ENCODE data around the gene RND2. TPM values are rescaled to one million over a fixed set of nuclear protein-coding genes. Genes with fewer than 3 reads are reported as not detected.
"Not testable (repeated sequence)": the region's sequence is repeated elsewhere in the genome, so short reads cannot be mapped to it uniquely, and the experiment has no call there.

Gene RND2, protein sequence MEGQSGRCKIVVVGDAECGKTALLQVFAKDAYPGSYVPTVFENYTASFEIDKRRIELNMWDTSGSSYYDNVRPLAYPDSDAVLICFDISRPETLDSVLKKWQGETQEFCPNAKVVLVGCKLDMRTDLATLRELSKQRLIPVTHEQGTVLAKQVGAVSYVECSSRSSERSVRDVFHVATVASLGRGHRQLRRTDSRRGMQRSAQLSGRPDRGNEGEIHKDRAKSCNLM
- 1 to 10 TPM; 2.7 to 3.2 (median 2.8) TPM for total RNA-seq

DNA sequence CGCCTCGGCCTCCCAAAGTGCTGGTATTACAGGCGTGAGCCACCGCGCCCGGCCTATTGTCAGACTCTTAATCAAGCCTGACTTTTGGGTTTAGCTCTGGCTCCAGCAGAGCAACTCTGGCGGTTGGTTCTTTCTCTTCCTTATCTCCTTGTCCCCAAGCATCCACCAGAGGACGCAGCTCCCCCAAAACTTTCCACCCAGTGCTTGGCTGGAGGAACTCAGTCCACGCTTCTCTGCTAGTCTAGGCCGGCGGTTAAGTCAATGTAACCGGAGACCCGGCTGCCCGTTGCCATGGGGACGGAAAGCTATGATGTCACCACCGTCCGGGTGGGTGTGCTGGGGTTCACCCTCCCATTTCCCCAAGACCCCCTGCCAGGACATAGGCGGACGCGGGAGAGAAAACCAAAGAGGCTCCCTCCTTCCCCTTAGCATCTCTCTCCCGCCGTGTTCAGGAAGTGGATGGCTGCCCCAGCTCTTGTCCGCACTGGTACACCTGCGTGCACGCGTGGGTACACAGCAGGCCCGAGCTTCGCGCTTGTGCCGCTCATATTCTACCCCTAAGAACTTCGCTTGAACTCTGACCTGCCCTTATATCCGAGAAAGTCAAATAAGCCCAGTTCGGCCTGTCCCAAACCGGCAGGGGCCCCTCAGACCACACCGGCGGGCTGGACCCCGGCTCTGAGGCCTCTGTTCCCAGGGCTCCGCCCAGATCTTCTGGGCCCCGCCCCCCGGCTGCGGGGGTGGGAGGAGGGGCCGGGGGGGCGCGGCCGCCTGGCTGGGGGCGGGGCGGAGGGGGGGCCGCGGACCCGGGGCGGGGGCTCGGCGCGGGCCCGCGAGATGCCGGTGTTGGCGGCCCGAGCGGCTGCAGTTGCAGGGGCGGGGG is at the start of gene RND2:
Gene RND2, plus strand, starts transcription at position 825 of the 883 bp plus-strand sequence. CDS start 117 bp downstream, outside the sequence.
- 2% methylated on average over 41 of the region's 61 CpGs for WGBS
- H3K27me3 ChIP-seq: no peaks in the 10 kb centered on the region
- no peaks in the 10 kb centered on the region for H3K9me3 ChIP-seq
- intact Hi-C loops (cut with DNase I): loop anchor here (2.0 to 5.0 kb wide), 2 partner anchors 100 to 143 kb away; partner anchors contain the start of gene BRCA1
- H3K27ac ChIP-seq (replicated peaks in 1 of 4): peak within 1 kb of the TSS; percentile 81 to 87 (median 83)
- peaks cover 18 to 43% (median 39%) of the 10 kb centered on the region in 4 donors for H3K4me1 ChIP-seq
- no peaks in the 10 kb centered on the region for H3K36me3 ChIP-seq
- peak; percentile 97 for DNase-seq (ENCODE audit: extremely low spot score)
- TF ChIP-seq, protein P1, sequence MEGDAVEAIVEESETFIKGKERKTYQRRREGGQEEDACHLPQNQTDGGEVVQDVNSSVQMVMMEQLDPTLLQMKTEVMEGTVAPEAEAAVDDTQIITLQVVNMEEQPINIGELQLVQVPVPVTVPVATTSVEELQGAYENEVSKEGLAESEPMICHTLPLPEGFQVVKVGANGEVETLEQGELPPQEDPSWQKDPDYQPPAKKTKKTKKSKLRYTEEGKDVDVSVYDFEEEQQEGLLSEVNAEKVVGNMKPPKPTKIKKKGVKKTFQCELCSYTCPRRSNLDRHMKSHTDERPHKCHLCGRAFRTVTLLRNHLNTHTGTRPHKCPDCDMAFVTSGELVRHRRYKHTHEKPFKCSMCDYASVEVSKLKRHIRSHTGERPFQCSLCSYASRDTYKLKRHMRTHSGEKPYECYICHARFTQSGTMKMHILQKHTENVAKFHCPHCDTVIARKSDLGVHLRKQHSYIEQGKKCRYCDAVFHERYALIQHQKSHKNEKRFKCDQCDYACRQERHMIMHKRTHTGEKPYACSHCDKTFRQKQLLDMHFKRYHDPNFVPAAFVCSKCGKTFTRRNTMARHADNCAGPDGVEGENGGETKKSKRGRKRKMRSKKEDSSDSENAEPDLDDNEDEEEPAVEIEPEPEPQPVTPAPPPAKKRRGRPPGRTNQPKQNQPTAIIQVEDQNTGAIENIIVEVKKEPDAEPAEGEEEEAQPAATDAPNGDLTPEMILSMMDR (IDR thresholded peaks at IDR 0.05): peak; percentile 72 to 86 (median 85)
- TF ChIP-seq POLR2A (IDR thresholded peaks at IDR 0.05; ENCODE audit: low read depth) (no peak), POLR2AphosphoS5 (IDR thresholded peaks at IDR 0.05) (peak; percentile 67 to 72), EP300 (IDR thresholded peaks at IDR 0.05) (no peak)
- H3K4me3 ChIP-seq: peak within 1 kb of the TSS; percentile 61 to 67 (median 63)

DNA sequence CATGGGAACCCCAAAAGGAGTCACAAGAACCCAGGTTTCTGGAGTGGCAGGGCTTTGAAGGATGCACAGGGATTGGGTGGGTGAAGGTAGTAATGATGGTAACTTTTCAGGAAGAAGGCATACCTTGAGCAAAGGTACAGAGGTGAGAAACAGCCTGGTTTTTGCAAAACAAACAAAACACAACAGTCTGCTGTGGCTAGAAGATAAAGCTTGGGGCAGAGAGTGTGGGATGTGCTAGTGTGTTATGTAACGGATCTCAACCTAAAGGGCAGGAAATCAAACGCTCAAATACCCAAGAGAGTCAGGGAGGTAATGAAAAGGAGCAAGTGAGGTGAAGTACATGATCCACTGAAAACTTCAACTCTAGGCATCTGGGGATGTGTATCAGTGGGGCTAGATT is 49.8 kb upstream of the RND2 start:
- no peak overlapping the region for H3K4me3 ChIP-seq
- 34% methylated on average over 2 of the region's 2 CpGs for WGBS
- no peak for DNase-seq (ENCODE audit: extremely low spot score)
- H3K36me3 ChIP-seq: peaks cover 0 to 3% (median 0%) of the 10 kb centered on the region in 4 donors
- peaks cover 10 to 16% (median 14%) of the 10 kb centered on the region in 4 donors for H3K4me1 ChIP-seq
- TF ChIP-seq, protein P1 (IDR thresholded peaks at IDR 0.05): no peak
- TF ChIP-seq POLR2AphosphoS5 (IDR thresholded peaks at IDR 0.05): no peak
- H3K27ac ChIP-seq (replicated peaks in 1 of 4): no peak overlapping the region
- no peaks in the 10 kb centered on the region for H3K27me3 ChIP-seq
- H3K9me3 ChIP-seq: no peaks in the 10 kb centered on the region
- intact Hi-C loops (cut with DNase I): no loop called here

DNA sequence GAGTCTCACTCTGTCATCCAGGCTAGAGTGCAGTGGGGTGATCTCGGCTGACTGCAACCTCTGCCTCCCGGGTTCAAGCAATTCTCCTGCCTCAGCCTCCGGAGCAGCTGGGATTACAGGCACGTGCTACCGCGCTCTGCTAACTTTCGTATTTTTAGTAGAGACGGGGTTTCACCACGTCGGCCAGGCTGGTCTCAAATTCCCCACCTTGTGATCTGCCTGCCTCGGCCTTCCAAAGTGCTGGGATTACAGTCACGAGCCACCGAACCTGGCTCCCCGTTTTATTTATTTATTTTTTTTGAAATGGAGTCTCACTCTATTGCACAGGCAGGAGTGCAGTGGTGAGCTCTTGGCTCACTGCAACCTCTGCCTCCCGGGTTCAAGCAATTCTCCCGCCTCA is 49.3 kb upstream of the RND2 start:
- H3K9me3 ChIP-seq; DNase-seq (ENCODE audit: extremely low spot score); H3K27me3 ChIP-seq; H3K27ac ChIP-seq (replicated peaks in 1 of 4); intact Hi-C loops (cut with DNase I); H3K4me3 ChIP-seq; H3K36me3 ChIP-seq: not testable (repeated sequence)
- 87% methylated on average over 16 of the region's 16 CpGs for WGBS
- H3K4me1 ChIP-seq: peaks cover 10 to 16% (median 14%) of the 10 kb centered on the region in 4 donors

DNA sequence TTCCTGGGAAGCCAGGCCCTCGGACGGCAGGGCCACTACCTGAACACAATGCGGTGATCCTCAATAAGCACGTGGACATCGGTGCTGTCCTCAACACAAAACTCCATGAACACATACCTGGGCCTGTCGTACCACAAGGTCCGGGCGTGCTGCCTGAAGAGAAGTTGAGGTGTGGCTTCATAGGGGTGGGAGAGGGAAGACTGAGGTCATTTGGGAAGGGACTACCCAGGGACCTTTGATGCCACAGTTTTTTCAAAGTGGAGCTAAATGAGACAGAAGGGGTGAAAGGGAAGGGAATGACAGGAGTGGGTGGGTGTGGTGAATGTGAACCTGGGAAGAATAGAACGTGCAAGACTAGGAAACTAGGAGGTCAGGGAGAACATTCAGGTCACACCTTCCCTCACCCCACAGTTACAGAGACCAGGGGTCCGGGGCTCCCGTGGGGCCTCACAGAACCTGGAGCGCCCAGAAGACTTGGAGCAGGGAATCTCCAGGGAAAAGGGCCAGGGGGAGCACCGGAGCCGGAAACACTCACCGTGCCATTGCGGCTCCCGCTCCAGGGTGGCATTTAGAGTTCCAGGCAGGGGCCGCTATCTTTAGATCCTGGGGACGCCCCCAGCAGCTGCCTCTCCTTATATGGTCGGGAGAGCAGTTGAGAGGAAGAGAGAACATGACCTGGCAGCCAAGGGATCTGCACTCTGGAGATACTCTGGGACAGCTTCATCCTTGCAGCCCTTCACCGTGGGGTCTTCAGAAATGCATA is 45.3 kb upstream of the RND2 start, which contains the start of gene PTGES3L:
Gene PTGES3L, minus strand, starts transcription at position 570 of the 763 bp plus-strand sequence. Its CDS starts 27 bp downstream, at position 543.
- Histone ChIP-seq H3K9me3 (no peaks in the 10 kb centered on the region), H3K4me3 (peak within 1 kb of the TSS; percentile 83 to 100 (median 92)), H3K27me3 (no peaks in the 10 kb centered on the region), H3K4me1 (peaks cover 19 to 42% (median 33%) of the 10 kb centered on the region in 4 donors), H3K36me3 (peaks cover 0 to 6% (median 2%) of the 10 kb centered on the region in 4 donors), H3K27ac (replicated peaks in 1 of 4) (peak within 1 kb of the TSS; percentile 85 to 93 (median 88))
- TF ChIP-seq, protein P1 (IDR thresholded peaks at IDR 0.05): peak in 1 of 3 experiments; percentile 9
- TF ChIP-seq EP300 (IDR thresholded peaks at IDR 0.05) (no peak), POLR2AphosphoS5 (IDR thresholded peaks at IDR 0.05) (peak in 1 of 2 donors; percentile 48), POLR2A (IDR thresholded peaks at IDR 0.05; ENCODE audit: low read depth) (no peak)
- DNase-seq (ENCODE audit: extremely low spot score): no peak
- WGBS: 24% methylated on average over 20 of the region's 21 CpGs
- intact Hi-C loops (cut with DNase I): no loop called here
